ENCODE results near the gene POU2AF3. TPM values are rescaled to one million over a fixed set of nuclear protein-coding genes. Genes with fewer than 3 reads are reported as not detected.

POU2AF3 gene
- total and polyA plus RNA-seq, 10 of the 15 experiments (the other 5 are each of a cell fraction or from before 2014, with no cell fraction given) = 0.17 TPM; not detected in 8

DNA sequence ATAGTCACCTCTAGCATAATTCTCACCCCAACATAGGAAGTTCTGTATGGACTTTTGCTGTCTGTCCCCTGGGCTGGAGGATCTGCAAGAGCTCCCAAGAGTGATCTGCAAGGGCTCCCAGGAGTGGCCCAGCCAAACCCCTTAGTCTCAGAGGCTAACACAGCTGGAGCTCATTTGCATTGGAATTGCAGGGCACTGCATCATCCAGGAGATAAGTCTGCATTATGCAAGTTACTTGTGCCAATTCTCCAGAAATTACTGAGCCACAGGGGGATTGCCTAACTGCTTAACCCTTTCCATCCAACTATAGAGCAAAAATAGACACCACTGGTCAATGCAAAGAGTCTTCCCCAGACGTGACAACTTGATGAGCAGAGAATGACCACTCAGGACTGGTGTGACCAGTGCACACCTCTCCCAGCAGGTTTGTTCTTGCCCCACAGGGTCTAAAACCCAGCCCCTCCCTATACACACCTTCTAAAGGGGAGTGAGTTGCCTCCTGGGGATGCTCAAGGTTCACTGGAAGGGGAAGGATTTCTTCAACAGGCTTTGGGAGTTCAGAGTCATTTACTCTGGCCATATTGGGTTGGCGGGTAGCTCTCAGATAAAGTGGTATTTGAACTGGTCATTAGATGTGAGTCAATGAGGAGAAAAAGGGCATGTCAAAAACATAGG is 38.4 kb downstream of the POU2AF3 start (continued):
- no peak for TF ChIP-seq CEBPZ (IDR thresholded peaks at IDR 0.05; ENCODE audit: low read depth, low read length)
- TF ChIP-seq TAF1 (IDR thresholded peaks at IDR 0.05; ENCODE audit: borderline replicate concordance, low read depth, low read length) = no peak

DNA sequence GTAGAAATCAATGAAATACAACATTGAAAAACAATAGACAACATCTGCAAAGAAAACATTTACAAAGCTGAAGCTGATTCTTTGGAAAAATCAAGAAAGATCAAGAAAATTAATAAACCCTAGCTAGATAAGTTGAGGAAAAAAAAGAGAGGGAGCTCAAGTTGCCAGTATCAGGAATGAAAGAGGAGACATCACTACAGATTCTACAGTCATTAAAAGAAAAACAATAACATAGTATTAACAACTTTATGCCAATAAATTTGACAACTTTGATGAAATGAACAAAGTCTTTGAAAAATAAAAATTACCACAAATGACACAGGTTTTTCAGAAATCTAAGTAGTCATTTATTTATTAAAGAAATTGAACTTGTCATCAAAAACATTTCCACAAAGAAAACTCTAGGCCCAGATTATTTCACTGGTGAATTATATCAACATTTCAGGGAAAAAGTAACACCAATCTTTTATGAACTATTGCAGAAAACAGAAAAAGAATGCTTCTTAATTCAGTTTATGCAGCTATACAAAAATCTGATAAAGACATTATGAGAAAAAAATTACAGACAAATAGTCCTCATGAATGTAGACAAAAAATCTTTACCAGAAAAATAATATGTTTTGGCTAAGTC is 41.5 kb downstream of the POU2AF3 start:
- FAIRE-seq = no peak
- in situ Hi-C loops (cut with MboI) (no loop called here), intact Hi-C loops (cut with micrococcal nuclease; ENCODE audit: unreplicated experiment) (no loop called here)
- Histone ChIP-seq H3K9me3 (replicated peaks; ENCODE audit: control insufficient read depth, insufficient read depth, low read length) (peaks cover 2% of the 10 kb centered on the region; the same call in 1 of the 3 replicates), H3K27ac (ENCODE audit: control insufficient read depth, insufficient read depth) (no peak overlapping the region), H3K4me1 (ENCODE audit: control insufficient read depth, insufficient read depth, low read length) (no peaks in the 10 kb centered on the region), H3K4me3 (no peak overlapping the region), H3K27me3 (replicated peaks in 1 of 2; ENCODE audit: control insufficient read depth in 2 of 2, insufficient read depth in 2 of 2, low read length in 1 of 2) (no peaks in the 10 kb centered on the region), H4K20me1 (ENCODE audit: control insufficient read depth, insufficient read depth) (no peaks in the 10 kb centered on the region), H3K9ac (ENCODE audit: control insufficient read depth, insufficient read depth, low read length) (no peak overlapping the region), H2AFZ (ENCODE audit: control insufficient read depth, low read depth, low read length) (no peak overlapping the region), H3K36me3 (ENCODE audit: control insufficient read depth in 2 of 2, insufficient read depth in 2 of 2, low read length in 1 of 2) (no peaks in the 10 kb centered on the region), H3K79me2 (ENCODE audit: control insufficient read depth, insufficient read depth, low read length) (no peaks in the 10 kb centered on the region), H3K4me2 (ENCODE audit: control insufficient read depth, insufficient read depth) (no peak overlapping the region)
- ChIA-PET RAD21 (ENCODE audit: unreplicated experiment) (no interaction called here), SMC1A (ENCODE audit: uncharacterized antibody, unreplicated experiment) (interaction anchor here (1.2 kb wide), 2 partner anchors 14 to 38 kb away, joined by 3 to 6 read pairs; no protein-coding TSS in a partner anchor), CTCF (interaction anchor here (0.7 to 1.2 kb wide), 4 partner anchors 13 to 90 kb away, joined by 3 read pairs; no protein-coding TSS in a partner anchor), POLR2A (no interaction called here)
- no peak for ATAC-seq
- TF ChIP-seq CREM (IDR thresholded peaks at IDR 0.05; ENCODE audit: low read depth) = no peak
- TF ChIP-seq, protein P1, sequence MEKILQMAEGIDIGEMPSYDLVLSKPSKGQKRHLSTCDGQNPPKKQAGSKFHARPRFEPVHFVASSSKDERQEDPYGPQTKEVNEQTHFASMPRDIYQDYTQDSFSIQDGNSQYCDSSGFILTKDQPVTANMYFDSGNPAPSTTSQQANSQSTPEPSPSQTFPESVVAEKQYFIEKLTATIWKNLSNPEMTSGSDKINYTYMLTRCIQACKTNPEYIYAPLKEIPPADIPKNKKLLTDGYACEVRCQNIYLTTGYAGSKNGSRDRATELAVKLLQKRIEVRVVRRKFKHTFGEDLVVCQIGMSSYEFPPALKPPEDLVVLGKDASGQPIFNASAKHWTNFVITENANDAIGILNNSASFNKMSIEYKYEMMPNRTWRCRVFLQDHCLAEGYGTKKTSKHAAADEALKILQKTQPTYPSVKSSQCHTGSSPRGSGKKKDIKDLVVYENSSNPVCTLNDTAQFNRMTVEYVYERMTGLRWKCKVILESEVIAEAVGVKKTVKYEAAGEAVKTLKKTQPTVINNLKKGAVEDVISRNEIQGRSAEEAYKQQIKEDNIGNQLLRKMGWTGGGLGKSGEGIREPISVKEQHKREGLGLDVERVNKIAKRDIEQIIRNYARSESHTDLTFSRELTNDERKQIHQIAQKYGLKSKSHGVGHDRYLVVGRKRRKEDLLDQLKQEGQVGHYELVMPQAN (conservative IDR thresholded peaks at IDR 0.05) = no peak
- TF ChIP-seq FOXK2 (IDR thresholded peaks at IDR 0.05) = no peak
- no peak for TF ChIP-seq BCL3 (IDR thresholded peaks at IDR 0.05; ENCODE audit: borderline replicate concordance, insufficient read depth, low read depth, low read length, poor library complexity, severe bottlenecking)
- TF ChIP-seq ZSCAN29 (IDR thresholded peaks at IDR 0.05) = no peak
- DNase-seq (ENCODE audit: low read depth, low spot score) = no peak
- no TSS peak for BruUV-seq (replicated peaks)
